ENCODE data around the gene C6orf89. TPM values are rescaled to one million over a fixed set of nuclear protein-coding genes. Genes with fewer than 3 reads are reported as not detected.

Gene C6orf89, protein sequence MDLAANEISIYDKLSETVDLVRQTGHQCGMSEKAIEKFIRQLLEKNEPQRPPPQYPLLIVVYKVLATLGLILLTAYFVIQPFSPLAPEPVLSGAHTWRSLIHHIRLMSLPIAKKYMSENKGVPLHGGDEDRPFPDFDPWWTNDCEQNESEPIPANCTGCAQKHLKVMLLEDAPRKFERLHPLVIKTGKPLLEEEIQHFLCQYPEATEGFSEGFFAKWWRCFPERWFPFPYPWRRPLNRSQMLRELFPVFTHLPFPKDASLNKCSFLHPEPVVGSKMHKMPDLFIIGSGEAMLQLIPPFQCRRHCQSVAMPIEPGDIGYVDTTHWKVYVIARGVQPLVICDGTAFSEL
- 43.6 and 44.8 TPM in 2 replicates for total RNA-seq (2014; rRNA removed)
- 34.5 TPM for polyA plus RNA-seq (2012)

DNA sequence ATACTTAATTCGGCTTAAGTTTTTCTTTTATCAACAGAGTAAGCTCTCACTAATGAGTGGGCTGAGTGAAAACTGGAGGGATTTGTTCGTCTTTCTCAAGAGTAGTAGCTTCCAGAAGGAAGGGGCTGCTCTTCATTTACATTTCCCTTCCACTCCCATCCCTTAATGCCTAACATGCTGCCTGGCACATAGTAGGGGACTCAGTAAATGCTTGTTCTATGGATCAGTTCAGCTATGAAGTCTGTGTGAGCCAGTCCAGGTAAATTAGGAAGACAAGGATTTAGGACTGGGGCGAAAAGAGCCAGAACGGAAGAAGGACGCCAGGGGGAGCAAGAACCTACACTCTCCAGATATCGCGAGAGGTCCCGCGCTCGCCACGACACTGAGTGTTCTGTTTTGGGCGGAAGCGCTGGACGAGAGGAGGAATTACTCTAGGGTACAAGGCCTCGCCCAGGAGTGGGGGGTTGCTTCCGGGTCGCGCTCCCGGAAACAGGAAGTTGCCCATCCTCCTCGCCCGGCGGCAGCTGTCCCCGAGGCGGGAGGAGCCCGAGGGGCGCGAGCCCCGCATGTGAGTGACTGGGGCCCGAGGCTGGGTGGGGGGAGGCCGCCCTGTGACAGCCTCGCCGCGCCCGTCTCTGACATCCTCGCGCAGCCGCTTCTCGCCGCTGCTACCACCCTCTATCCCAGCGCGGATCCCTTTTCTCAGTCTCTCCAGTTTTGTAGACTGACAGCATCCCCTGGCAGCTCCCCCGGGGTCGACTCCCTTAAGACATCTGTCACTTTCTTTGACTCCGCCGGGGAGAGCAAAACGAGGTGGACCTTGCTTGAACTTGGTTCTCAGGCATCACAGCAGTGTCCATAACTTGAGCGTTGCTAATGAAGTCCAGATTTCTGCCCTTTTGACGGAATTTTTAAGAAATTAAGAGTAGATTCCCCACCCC, at the start of gene C6orf89:
Gene C6orf89, plus strand, starts transcription at position 492 of the 941 bp plus-strand sequence. CDS start 13,493 bp downstream, outside the sequence.
- DNase-seq (ENCODE audit: low read depth), result peak; percentile 98

DNA sequence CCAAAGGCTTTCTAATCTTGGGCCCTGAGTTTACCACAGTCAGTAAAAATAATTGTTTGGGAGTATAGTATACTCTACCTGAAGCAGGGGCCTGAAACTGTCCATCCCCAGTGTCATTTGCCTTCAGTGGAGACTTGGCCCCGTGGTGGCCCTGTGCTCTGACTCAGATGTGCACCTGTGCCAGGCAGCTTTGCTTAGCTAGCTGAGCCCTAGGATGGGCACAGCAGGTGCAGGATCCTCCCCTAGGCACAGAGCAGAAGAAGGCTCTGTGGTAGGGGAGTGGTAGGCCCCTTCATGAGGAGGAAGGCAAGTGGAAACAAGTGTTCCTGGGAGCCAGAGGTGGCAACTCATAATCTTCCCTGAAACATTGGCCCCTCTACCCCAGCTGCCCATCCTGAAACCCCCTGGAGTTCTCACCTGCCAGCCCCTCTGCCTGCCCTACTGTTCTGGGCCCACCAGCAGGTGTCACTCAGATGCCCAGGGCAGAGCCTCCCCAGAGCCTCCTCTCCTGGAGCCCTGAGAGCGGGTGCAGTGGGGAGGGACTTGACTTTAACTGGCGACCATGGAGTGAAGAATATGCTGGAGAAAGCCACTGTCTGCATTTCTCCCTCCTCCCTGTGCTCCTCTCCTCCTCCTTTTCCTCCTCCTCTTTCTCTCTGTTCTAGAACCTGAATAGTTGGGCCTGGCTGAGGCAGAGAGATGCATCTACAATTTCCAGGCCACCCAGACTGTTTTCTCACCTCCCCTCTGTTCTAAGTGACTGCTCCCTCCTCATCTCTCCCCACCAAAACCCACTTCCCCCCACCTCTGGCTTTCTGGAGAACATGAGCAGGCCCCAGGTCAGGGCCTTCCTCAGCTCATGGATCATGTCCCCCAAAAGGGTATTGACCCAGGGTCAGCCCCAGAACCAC, 49.4 kb upstream of the C6orf89 start:
- DNase-seq (ENCODE audit: low read depth), result no peak

DNA sequence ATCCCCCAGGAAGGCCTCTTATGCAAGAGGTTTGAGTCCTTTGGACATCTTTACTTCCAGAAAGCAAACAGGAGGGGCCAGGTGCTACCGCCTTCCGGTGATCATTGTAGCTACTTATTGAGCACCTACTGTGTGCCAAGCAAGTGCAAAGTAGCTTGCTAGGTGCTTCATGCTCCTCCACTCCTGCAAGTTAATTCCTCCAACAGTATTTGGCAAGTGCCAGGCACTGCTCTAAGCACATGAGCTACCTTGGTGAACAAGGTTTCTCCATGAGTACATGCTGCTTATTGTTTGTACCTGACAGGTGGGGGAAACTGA, 48.8 kb upstream of the C6orf89 start:
- DNase-seq (ENCODE audit: low read depth), result no peak

DNA sequence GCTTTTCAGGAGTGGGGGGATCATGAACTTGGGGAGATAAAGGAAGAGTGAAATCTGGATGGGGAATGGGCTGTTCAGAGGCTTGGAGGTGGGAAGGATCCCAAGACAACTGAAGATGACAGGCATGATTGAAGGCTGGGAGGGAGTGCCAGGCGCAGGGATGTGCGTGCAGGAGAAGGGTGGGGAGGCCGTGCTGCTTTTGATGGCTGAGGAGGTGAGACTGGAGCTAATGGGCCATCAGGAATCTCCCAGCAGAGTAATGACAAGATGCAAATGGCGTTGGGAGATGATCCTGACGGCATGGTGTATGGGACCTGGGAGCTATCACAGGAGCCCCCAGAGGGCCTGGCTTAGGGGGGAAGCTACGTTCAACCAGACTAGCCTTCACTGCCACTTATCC, 48.1 kb upstream of the C6orf89 start:
- DNase-seq (ENCODE audit: low read depth), result no peak

DNA sequence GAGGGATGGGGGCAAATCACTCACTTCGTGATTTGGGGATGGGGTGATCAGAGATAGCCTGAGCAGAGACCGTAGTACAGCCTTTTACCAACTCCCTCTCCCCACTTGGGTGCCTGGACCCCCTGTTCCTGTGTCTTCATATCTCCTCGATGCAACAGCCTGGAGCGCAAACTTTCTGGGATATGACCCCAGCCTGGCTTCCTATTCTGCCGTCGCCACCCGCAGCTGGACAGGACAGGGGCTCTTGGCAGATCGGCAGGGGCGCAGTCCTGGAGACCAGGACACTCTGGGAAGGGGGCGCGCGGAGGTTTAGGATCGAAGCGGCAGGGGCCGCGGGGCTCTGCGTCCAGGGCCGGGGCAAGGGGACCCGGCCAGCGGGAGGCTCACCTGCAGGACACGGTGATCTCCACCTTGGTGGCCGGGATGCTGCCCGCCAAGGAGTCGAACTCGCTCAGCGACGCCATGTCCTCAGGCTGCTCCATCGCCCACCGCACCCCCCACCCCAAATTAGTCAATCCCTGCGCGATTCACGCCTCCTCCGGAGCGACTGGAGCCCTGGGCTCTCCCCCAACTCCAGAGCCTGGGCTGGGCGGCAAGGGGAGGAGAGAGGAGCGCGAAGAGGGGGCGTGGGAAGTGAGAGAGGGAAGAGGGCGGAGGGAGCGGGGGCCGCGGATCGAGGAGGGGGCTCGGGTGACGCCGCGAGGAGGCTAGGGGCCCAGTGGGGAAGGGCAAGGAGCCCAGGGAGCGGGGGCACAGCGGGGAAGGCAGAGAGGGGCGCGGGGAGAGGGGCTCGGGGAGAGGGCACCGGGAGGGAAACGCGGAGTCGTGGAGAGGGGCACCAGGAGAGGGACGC, 46.6 kb upstream of the C6orf89 start, which contains the start of gene CPNE5:
Gene CPNE5, minus strand, starts transcription at position 549 of the 853 bp plus-strand sequence. Its CDS starts 67 bp downstream, at position 482.
- DNase-seq (ENCODE audit: low read depth), result no peak

DNA sequence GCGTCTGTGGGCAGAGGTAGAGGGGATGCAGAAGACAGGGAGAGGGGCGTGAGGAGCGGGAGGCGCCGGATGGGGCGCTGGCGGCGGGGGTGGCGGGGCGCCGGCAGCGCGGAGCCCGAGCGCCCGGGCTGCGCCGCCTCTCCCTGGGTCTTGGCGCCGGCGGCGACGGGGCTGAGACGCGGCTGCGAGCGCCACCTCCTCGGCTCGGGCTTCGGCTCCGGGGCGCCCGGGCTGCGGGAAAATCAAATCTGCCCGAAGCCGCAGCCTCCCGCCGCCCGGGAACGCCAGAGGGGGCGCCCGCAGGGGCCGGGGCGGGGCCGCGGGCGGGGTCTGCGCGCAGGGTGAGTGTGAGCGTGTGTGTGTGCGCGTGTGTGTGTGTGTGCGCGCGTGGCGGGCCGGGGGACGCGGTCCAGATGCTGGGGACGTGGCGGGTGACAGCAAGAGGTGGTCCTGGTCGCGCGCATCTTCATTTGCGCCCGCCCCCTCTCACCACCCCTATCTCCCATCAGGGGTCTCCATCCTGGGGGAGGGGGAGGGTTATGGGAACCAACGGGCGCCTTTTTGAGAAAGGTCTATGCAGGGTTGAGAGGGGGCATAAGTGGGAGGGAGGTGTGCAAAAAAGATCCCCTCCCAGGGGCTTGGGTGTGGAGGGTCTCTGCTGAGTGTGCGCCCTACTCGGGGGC, 45.9 kb upstream of the C6orf89 start:
- peak; percentile 27 for DNase-seq (ENCODE audit: low read depth)

DNA sequence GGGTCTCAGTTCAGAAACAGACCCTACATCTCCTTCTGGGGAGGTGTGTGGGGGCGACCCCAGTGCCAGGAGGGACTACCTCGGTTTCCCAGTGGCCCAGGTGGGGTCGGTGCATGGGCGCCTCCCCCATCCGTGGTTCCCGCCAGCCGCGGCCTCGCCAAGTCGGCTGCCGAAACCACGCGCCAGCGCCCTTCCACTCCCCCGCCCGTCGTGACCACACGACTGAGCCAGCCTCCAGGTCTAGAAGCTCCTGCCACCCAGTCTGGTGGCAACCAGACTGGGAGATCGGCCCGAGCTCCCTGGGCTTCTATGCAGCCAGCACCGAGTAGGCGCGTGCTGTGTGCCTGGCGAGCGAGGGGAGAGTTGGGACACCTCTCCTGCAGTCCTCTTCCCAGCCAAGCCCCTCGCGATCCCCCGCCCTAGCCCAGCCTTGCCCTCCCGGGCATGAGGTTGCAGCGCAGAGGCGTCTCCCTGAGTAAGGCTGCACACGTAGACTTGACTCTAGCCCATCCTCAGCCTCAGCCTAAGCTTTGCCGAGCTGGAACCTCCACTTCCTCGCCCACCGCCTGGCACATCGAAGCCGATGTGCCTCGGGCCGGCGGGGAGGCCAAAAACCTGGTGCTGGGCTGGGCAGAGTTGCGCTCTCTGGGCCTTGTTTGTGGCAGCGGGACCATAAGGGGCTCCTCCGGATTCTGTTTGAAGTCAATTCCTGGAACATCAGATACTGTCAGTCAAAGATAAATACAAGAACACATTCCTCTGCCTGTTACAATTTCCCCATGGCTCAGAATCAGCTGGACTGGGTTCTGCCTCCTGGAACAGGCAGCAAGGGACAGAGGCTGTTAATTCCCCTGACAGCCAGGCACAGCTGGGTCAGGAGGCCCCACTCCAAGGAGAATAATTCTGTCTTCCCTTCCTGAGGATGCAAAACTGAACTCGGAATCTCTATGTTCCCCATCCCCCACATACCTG, 45.0 kb upstream of the C6orf89 start:
- peak; percentile 51 for DNase-seq (ENCODE audit: low read depth)

DNA sequence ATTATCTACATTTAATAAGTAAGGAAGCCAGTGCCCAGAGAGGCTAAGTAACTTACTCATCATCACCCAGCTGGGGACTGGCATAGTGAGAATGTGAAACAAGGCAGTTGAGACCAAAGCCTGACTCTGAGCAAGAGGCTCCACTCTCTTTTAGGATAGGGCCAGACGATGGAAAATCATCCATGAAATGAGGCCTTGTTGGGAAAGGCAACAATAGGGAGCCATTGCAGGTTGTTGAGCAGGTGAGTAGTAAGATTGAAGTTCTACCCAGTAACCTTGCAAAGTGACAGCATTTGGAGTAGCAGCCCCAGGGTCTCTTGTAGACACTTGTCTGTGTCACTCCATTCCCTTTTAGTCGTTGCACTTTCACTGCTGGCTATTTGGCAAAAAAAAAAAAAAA, 44.0 kb upstream of the C6orf89 start:
- DNase-seq (ENCODE audit: low read depth), result no peak

DNA sequence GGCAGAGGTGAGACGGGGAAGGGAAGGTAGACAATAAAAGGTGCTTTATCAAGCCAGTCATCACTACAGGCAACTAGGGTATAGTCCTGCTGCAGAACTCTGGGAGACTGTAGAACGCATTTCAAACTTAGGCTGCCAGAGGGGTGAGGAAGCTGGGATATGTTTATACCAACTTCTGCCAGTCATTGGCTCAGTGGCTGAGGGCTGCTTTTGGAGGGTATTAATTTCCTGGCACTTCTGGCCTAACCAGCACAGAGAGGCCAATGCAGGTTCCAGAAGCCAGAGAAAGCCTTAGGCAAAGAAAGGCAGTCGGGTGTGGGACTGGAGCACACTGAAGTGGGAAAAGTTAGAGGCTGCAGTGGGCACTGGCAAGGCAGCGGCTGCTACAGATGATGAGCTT, 42.6 kb upstream of the C6orf89 start:
- no peak for DNase-seq (ENCODE audit: low read depth)

DNA sequence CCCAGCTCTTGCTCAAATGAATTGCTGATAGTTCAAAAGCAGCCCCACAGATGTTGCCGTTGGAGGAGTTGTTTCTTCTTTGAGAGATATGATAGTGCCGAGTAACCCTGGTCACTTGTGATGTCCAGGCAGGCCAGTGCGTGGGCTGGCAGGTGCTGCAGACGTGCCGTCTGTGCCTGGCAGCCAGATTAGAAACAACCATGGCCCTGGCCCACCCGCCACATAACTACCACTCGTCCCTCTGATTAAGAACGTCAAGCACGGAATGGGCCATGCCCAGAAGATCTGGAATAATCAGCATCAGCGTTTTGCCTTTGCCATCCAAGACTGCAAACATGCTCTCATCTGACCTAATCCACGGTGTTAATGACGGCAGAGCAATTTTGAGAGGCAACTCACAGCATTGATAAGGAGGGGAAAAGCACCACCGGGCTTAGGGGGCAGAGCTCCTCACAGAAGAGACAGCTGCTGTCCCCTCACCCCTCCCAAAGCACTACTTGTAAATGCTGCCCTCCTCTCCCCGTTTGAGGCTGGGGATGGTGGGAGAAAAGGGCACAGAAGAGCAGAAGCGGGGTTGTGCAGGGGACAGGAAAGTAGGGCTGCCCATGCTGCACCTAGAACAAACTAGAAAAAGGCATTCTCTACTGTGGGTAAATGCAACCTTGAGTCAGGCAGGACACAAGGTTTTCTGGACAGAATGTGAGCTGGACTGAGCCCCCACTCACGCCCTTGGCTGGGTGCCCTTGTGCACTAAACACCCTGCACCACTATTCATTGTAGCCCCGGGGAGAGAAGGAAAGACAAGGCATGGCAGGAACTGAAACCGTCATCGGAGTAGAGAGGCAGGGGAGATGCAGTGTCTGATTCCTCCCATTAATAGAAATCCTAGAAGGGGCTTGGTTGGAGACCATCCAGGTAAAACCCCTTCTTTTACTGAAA, 41.3 kb upstream of the C6orf89 start:
- DNase-seq (ENCODE audit: low read depth), result no peak

DNA sequence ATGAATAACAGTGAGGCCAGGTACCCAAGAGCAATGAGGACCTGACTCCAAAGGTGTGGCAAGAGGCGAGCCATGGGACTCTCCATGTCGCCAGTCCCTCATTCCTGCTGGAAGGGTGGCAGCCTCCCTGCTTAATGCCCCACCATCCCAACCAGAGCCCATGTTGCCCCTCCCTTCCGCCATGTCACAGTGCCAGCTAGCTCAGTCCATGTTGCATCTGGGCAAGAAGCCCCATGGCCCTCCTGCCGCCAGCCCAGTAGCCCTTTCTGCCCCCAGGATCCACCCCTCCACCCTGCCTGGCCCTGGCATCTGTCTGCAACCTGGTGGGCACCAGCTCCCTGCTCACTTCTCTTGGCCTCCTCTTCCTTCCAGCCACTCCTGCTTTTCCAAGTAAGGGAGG, 40.5 kb upstream of the C6orf89 start:
- DNase-seq (ENCODE audit: low read depth), result no peak

DNA sequence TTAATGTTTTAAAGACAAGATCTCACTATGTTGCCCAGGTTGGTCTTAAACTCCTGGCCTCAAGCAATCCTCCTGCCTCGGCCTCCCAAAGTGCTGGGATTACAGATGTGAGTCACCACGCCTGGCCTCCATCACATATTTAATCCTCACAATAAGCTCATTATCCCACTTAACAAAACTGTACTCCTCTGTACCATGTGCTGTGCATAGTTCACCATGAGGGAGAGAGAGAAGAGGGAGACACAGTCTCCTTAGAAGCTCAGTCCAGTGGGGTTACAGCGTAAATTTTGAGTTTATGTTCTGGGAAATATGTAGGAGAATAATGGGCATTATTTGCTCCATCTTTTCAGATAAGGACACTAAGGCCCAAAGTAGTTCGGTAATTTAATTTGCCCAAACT, 38.6 kb upstream of the C6orf89 start:
- DNase-seq (ENCODE audit: low read depth), result no peak

DNA sequence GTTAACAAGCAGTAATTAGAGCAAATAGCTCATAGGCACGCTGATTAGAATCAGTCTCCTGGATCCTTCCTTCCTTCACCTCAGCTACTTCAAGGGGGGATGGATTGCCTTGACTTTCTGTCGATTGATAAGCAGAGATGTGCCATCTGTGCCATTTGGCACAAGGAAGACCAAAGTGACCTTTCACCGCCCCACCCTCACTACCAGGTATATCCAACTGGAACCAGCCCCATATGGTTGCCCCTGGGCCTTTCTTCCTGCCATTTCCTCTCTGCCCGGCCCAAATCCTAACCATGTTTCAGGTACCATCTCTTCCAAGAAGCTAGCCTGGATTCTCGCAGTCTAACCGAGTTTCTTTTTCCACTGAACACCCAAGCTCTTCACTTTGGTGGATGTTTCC, 37.8 kb upstream of the C6orf89 start:
- DNase-seq (ENCODE audit: low read depth), result no peak

DNA sequence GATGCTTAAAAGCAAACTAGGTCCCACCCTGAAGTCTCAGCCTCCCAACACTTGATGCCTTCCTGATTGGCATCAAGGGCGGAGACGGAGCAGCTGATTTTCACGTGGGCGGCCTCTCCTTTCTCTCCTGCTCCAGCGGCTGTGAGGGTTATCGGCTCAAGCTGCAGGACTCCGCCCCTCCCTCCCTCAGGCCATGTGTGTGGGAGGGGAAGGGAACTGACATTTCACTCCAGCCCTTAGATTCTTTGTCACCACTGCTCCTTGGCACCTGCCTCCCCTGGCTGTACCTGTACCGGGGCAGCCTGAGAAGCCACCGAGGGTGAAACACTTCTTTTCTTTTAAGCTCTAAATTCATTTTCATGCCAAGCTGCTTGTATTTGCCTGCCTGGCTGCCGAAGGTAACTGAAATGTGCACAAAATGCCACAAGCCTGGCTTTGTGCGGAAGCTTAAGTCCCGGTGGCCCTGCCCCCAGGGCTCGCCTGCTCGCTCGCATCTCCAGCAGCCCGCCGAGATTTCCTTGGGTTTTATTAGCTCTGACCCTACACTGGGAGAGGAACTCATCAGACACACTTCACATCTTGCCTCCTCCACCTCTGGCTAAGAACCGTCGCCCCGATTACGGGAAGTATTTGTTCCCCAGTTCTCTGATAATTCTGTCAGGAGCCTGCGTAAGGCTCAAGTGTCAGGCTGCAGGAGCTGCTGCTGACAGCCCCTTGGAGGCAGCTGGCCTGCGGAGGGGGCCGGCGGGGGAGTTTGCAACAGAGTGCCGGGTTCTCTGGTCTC, 36.9 kb upstream of the C6orf89 start:
- no peak for DNase-seq (ENCODE audit: low read depth)

DNA sequence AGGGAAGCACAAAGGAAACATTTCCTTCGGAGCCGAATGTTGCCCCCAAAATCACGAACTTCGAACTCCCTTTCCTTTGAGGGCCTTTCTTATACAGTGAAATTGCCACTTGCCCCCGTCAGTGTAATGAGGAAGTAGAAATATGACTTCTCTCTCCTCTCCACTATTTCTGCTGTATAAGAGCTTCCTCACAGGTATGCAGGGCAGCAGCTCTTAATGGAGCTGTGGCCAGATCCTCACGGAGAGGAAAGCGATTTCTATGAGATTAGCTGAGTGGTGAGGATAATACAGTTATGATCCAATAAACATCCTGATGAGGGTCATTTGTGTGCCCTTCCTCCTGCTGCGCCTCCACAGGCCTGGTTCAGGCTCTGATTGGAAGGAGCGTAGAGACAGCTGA, 35.7 kb upstream of the C6orf89 start:
- no peak for DNase-seq (ENCODE audit: low read depth)

DNA sequence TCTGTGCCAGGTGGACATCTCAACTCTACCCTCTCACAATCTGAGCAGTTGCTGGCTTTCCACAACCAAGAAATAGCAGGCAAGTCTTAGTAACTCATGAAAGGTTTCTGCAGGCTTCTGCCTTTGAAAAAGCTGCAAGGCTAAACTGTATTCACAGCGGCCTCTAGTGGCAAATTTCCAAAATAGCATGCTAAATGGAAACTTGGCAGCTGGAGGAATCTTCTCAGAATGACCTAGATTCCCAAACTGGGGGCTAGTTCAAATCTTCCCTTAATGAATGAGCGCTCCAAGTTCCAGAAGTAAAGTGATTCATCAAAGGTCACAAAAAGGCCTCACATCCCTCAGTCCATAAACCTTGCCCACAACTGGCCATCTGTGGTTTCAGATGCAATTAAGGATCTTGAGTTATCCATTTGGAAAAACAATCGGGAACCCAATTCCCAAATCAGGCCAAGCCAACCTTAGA, 34.6 kb upstream of the C6orf89 start:
- DNase-seq (ENCODE audit: low read depth), result peak; percentile 82

DNA sequence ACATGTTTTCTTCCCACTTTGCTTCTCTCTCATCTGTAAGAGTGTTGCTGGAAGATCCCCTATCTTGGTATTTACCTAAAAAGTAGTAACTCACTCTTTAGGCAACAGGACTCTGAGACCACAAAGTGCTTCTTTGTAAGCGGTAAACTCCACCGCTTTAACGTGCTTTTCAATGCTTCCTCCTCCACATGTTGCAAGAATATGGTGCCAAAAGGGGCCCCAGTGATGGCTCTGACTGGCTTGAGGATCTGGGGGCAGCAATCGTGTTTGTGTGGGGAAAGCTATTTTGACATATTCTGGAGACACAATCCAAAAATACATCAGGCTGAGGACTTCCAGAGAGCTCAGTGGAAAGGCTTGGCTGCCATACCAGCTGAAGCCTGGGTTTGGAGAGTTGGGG, 34.1 kb upstream of the C6orf89 start:
- DNase-seq (ENCODE audit: low read depth), result no peak
